MM.1S (cell line): ENCODE measurements around the gene LAYN.

ENCODE experiments used
- CTCF ChIP-seq: fragments of 300-600 bp; sonication (generic); IDR thresholded peaks from 2 replicates; pipeline ENCODE4 v1.5.1; 2016; ENCODE audit warnings: antibody characterized with exemption, low read length, mixed read lengths
- EZH2 ChIP-seq: fragments of 300-600 bp; sonication (generic); optimal IDR thresholded peaks from 2 replicates; pipeline ENCODE3; 2017; ENCODE audit warnings: low read depth, mild to moderate bottlenecking, antibody characterized with exemption, low read length, mixed read lengths
- EZH2phosphoT487 ChIP-seq: fragments of 300-600 bp; sonication (generic); IDR thresholded peaks from 2 replicates; pipeline ENCODE4 v1.6.1; 2018; ENCODE audit warnings: antibody characterized with exemption, low read length

DNA sequence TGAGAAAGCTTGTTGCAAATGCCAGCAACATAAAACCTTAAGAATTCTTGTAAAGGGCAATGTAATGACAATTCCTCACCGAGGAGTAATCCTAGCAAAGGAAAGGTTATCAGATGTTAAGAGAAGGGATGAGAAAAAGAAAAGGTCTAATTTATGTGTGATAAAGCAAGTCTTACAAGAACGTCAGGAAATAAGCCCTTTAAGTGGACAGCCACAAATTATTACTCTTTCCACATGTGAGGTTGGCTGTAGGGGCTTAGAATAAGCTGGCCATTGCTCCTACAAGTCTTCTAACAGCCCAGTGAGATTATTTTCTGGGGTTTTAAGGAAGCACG, 9.3 kb downstream of the LAYN start:
- TF ChIP-seq CTCF = no peak
- TF ChIP-seq EZH2 = no peak
- TF ChIP-seq EZH2phosphoT487 = no peak
